SH-SY5Y (cell line): ENCODE measurements around the gene EPB41L4B.

Experiments
- GATA2 ChIP-seq: IDR thresholded peaks from 2 replicates; pipeline ENCODE4 v1.6.1; 2011; ENCODE audit warnings: mild to moderate bottlenecking, low read depth, low read length
- GATA3 ChIP-seq: IDR thresholded peaks from 2 replicates; pipeline ENCODE4 v1.6.1; 2011; ENCODE audit warnings: low read depth, mild to moderate bottlenecking, low read length, moderate library complexity

DNA sequence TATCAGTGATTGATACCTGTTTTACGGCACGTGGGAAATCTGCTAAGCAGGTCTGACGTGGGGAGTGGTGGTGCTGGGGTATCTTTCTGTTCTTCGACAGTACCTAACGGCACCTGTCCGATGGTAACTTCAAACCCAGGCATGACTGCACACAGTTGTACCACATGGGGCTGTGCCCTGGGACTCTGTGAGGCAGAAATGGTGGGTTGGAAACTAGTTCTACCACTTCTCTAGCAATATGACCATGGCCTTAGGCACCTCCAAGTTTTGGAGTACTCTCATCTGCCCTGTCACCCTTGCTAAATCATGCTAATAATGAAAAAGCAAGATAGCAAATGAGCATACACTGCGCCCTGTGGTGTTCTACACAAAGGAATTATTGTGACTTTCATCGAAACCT lies 30.9 kb downstream of the EPB41L4B start:
- TF ChIP-seq GATA3 (no peak), GATA2 (no peak)
